Osteocyte (in vitro differentiated cells): ENCODE results near the gene ZNF683. TPM values are rescaled to one million over a fixed set of nuclear protein-coding genes. Genes with fewer than 3 reads are reported as not detected.

Source experiments
- DNase-seq: peaks from one replicate; pipeline ENCODE4 v3.0.0; 2021; ENCODE audit warnings: mixed read lengths; ENCODE audit not compliant: unreplicated experiment; ENCODE audit errors: extremely low spot score
- H3K27ac Mint-ChIP-seq: one replicate; pipeline ENCODE4 v1.8.0; 2021; ENCODE audit warnings: mild to moderate bottlenecking, mixed read lengths; ENCODE audit not compliant: unreplicated experiment
- H3K27me3 Mint-ChIP-seq: one replicate; pipeline ENCODE4 v1.8.0; 2021; ENCODE audit warnings: mixed read lengths; ENCODE audit not compliant: unreplicated experiment
- H3K36me3 Mint-ChIP-seq: one replicate; pipeline ENCODE4 v1.8.0; 2021; ENCODE audit warnings: mixed read lengths; ENCODE audit not compliant: unreplicated experiment
- H3K4me1 Mint-ChIP-seq: one replicate; pipeline ENCODE4 v1.8.0; 2021; ENCODE audit warnings: mixed read lengths; ENCODE audit not compliant: unreplicated experiment
- H3K4me3 Mint-ChIP-seq: one replicate; pipeline ENCODE4 v1.8.0; 2021; ENCODE audit warnings: mild to moderate bottlenecking, moderate library complexity, mixed read lengths; ENCODE audit not compliant: unreplicated experiment
- H3K9me3 Mint-ChIP-seq: one replicate; pipeline ENCODE4 v1.8.0; 2021; ENCODE audit warnings: mixed read lengths; ENCODE audit not compliant: unreplicated experiment
- CTCF ChIP-seq: fragments of 200-600 bp; sonication (generic); IDR thresholded peaks from 2 replicates; pipeline ENCODE4 v1.5.0; 2021; ENCODE audit warnings: antibody characterized with exemption, mild to moderate bottlenecking, moderate library complexity
- total RNA-seq: library from RNA; stranded (reverse); gene quantifications from 2 replicates; pipeline ENCODE4 v1.2.1, GENCODE V29; 2021

ZNF683 gene
- total RNA-seq, 1 donor from 2014 or later, result not detected

GRCh38 chr1:26351590-26352337 is 20.8 kb downstream of the ZNF683 start:
- DNase-seq, result no peak
- Mint-ChIP-seq H3K27ac (no peak overlapping the region), H3K4me3 (no peak overlapping the region), H3K36me3 (no peaks in the 10 kb centered on the region), H3K9me3 (no peaks in the 10 kb centered on the region), H3K27me3 (peaks cover 5% of the 10 kb centered on the region), H3K4me1 (peaks cover 1% of the 10 kb centered on the region)
- no peak for TF ChIP-seq CTCF

DNA sequence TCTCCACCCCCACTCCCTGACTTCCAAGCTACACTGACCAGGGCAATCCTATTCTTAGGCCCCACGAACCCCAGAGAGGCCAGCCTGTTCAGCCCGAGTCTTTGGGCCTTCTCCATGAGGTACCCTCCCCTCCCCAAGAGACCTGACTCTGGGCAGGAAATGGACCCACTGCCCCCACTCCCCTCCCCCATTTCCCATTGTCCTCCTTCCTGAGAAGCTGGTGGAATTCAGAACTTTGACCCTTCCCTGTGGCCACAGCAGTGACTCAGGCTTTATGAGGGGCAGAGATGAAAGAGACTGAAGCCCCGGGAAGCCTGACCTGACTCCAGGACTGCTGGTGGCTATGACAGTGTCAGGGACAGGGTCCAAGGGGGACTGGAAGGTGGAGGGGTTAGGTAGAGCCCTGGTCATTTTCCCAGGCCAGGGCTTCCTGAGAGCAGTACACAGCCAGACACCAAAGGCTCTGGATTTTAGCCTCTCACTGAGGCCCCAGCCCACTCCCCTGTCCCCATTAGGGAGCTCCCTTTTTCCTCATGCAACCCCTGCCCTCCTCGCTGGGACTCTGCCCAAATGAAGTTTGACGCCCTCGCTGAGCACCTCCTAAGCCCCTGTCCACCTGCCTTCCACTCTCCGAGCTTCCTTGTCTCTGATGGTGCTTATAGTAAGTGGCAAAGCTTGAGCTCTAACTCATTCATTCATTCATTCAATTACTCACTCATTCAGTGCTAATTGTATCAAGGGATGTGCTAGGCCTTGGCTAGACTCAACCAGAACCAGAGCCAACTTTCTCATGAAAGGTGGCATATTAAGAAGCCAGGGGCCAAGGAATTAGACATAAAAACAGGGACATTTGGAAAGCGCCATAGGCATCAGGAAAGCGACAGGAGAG is 21.6 kb downstream of the ZNF683 start:
- DNase-seq, result no peak
- no peaks in the 10 kb centered on the region for H3K9me3 Mint-ChIP-seq
- no peak overlapping the region for H3K4me3 Mint-ChIP-seq
- peaks cover 1% of the 10 kb centered on the region for H3K4me1 Mint-ChIP-seq
- H3K27me3 Mint-ChIP-seq, result peaks cover 5% of the 10 kb centered on the region
- H3K27ac Mint-ChIP-seq, result no peak overlapping the region
- no peaks in the 10 kb centered on the region for H3K36me3 Mint-ChIP-seq
- TF ChIP-seq CTCF, result no peak

DNA sequence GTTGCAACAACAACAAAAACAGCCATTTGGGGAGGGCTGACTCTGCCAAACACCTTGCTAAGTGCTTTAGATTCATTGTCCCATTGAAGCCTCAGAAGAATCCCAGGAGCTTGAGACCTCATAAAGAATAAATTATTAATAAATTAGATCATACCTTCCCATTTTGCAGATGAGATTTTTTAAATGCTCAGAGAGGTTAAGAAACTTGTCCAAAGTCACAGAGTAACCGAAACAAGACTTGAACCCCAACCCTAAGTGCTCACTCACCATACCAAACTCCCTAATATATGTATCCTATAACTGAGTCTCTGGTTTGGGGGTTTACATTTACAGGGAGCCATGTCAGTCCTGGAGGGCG is 22.2 kb downstream of the ZNF683 start:
- Mint-ChIP-seq H3K9me3 (no peaks in the 10 kb centered on the region), H3K27me3 (no peaks in the 10 kb centered on the region), H3K36me3 (no peaks in the 10 kb centered on the region), H3K27ac (no peak overlapping the region), H3K4me3 (no peak overlapping the region), H3K4me1 (peaks cover 1% of the 10 kb centered on the region)
- TF ChIP-seq CTCF, result no peak
- DNase-seq, result no peak

DNA sequence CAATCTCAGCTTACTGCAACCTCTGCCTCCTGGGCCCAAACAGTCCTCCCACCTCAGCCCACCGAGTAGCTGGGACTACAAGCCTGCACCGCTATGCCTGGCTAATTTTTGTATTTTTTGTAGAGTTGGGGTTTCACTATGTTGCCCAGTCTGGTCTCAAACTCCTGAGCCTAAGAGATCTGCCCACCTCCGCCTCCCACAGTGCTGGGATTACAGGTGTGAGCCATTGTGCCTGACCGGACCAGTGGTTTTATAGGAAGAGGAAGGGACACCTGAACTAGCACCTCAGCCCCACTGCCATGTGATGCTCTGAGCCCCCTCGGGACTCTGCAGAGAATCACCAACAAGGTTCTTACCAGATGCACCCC is 22.7 kb downstream of the ZNF683 start:
- Mint-ChIP-seq H3K4me1 (peaks cover 1% of the 10 kb centered on the region), H3K27ac (no peak overlapping the region), H3K9me3 (no peaks in the 10 kb centered on the region), H3K4me3 (no peak overlapping the region), H3K36me3 (no peaks in the 10 kb centered on the region), H3K27me3 (no peaks in the 10 kb centered on the region)
- TF ChIP-seq CTCF, result no peak
- no peak for DNase-seq

- DNase-seq, result no peak
- TF ChIP-seq CTCF, result no peak
Measured at GRCh38 chr1:26349188-26349876, 23.2 kb downstream of the ZNF683 start.

More at GRCh38 chr1:26349188-26349876, 23.2 kb downstream of the ZNF683 start:
- no peaks in the 10 kb centered on the region for H3K9me3 Mint-ChIP-seq
- H3K36me3 Mint-ChIP-seq, result no peaks in the 10 kb centered on the region
- no peaks in the 10 kb centered on the region for H3K27me3 Mint-ChIP-seq
- H3K4me3 Mint-ChIP-seq, result no peak overlapping the region
- H3K4me1 Mint-ChIP-seq, result peaks cover 1% of the 10 kb centered on the region
- H3K27ac Mint-ChIP-seq, result no peak overlapping the region
